ENCODE measurements around the gene DHX35. TPM values are rescaled to one million over a fixed set of nuclear protein-coding genes. Genes with fewer than 3 reads are reported as not detected.

DHX35 gene
- total RNA-seq, 1 donor from 2014 or later: 14.0 TPM

GRCh38 chr20:39052676-39053075, 90.5 kb downstream of the DHX35 start:
- no peak for DNase-seq (ENCODE audit: low read depth)

- DNase-seq (ENCODE audit: low read depth): no peak
Measured at GRCh38 chr20:39057143-39057542, 95.0 kb downstream of the DHX35 start.

- no peak for DNase-seq (ENCODE audit: low read depth)
Measured at GRCh38 chr20:39057911-39058310, 95.8 kb downstream of the DHX35 start.

GRCh38 chr20:39059036-39059435, 96.9 kb downstream of the DHX35 start:
- no peak for DNase-seq (ENCODE audit: low read depth)

GRCh38 chr20:39066471-39067242, 104.5 kb downstream of the DHX35 start:
- no peak for DNase-seq (ENCODE audit: low read depth)

- no peak for DNase-seq (ENCODE audit: low read depth)
Measured at GRCh38 chr20:39067526-39068216, 105.5 kb downstream of the DHX35 start.

- DNase-seq (ENCODE audit: low read depth): no peak
Measured at GRCh38 chr20:39069976-39070375, 107.8 kb downstream of the DHX35 start.

- DNase-seq (ENCODE audit: low read depth): no peak
Measured at GRCh38 chr20:39070484-39071231, 108.5 kb downstream of the DHX35 start.

- DNase-seq (ENCODE audit: low read depth): no peak
Measured at GRCh38 chr20:39072132-39072531, 110.0 kb downstream of the DHX35 start.

GRCh38 chr20:39072653-39073052, 110.5 kb downstream of the DHX35 start:
- no peak for DNase-seq (ENCODE audit: low read depth)

GRCh38 chr20:39075731-39076130, 113.6 kb downstream of the DHX35 start:
- no peak for DNase-seq (ENCODE audit: low read depth)

- DNase-seq (ENCODE audit: low read depth): no peak
Measured at GRCh38 chr20:39076958-39077357, 114.8 kb downstream of the DHX35 start.

- DNase-seq (ENCODE audit: low read depth): no peak
Measured at GRCh38 chr20:39080326-39080725, 118.2 kb downstream of the DHX35 start.

GRCh38 chr20:39081255-39081654, 119.1 kb downstream of the DHX35 start:
- peak; percentile 83 for DNase-seq (ENCODE audit: low read depth)

- DNase-seq (ENCODE audit: low read depth): no peak
Measured at GRCh38 chr20:39082622-39083398, 120.7 kb downstream of the DHX35 start.

GRCh38 chr20:39083761-39084160, 121.6 kb downstream of the DHX35 start:
- DNase-seq (ENCODE audit: low read depth): no peak

- DNase-seq (ENCODE audit: low read depth): no peak
Measured at GRCh38 chr20:39089029-39089428, 126.9 kb downstream of the DHX35 start.

Data from myocyte (in vitro differentiated cells).